GM19351 (cell line): ENCODE measurements around the gene GZMM.

Source experiments
- ATAC-seq: cut with Tn5 transposase; IDR thresholded peaks from one replicate; pipeline ENCODE4 v1.9.1; 2021; ENCODE audit warnings: mild to moderate bottlenecking, moderate library complexity; ENCODE audit not compliant: unreplicated experiment

GZMM gene

GRCh38 chr19:533364-534058 is 10.3 kb upstream of the GZMM start:
- ATAC-seq = no peak

- ATAC-seq = no peak
Observed at GRCh38 chr19:534088-534487, 9.8 kb upstream of the GZMM start.

DNA sequence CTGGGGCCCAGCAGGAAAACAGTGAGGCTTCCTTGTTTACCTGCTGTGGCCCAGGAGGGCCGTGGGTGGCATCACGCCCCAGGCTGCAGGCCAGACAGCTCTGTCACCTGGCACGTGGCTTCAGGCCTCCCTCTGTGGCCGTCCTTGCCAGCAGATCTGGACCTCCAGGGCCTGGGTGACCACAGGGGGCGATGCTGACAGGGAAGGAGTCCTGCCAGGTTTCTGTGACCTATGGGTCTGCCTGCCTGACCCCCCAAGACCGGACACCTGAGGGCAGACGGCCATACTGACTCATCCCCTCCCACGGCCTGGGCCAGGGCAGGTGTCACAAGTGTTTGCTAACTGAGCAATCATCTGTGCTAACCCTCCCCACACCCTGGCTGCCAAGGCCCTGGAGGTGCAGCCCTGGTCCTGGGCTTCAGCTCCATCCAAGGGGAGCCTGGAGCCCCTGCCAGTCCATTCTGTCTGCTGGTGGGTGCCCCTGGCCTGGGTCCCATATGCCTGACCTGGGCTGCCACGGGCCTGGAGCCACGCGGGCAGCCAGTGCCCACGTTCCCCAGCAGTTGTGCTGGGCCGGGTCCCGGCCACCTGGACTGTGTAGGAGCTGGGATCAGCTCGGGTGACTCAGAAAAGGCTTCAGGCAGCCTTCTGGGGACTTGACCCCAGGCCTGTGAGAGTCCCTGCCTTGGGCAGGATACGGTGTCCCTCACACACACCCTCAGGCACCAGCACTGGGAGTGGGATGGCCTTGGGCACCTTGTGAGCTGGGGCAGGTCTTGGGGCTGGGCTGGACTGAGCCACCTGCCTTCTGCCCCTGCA is 8.6 kb upstream of the GZMM start:
- no peak for ATAC-seq

- no peak for ATAC-seq
Observed at GRCh38 chr19:536031-536880, 7.6 kb upstream of the GZMM start.

DNA sequence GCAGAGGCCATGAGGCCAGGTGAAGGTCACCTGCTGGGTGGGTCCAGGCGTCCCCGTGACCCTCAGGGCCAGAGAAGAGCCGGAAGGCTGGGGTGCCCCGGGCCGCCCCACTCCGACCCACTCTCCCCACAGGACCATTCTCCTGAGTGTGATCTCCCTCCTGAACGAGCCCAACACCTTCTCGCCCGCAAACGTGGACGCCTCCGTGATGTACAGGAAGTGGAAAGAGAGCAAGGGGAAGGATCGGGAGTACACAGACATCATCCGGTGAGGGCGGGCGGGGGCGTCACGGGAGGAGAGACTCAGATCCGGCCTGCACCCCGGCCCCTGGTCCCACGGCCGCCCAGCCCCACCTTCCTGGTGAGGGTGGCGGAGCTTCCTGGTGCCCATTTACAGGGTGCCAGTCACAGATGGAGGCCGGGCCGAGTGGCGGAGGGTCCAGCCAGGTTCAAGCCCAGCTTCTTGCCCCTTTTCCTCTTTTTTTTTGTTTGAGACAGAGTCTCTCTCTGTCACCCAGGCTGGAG is 6.9 kb upstream of the GZMM start:
- ATAC-seq = no peak

- no peak for ATAC-seq
Observed at GRCh38 chr19:538641-539428, 5.0 kb upstream of the GZMM start.

- no peak for ATAC-seq
Observed at GRCh38 chr19:539429-540030, 4.3 kb upstream of the GZMM start.

GRCh38 chr19:540867-541637 is 2.8 kb upstream of the GZMM start:
- no peak for ATAC-seq

GRCh38 chr19:541699-542098 is 2.2 kb upstream of the GZMM start:
- ATAC-seq = no peak

GRCh38 chr19:542173-542866 is 1.5 kb upstream of the GZMM start:
- ATAC-seq = no peak

DNA sequence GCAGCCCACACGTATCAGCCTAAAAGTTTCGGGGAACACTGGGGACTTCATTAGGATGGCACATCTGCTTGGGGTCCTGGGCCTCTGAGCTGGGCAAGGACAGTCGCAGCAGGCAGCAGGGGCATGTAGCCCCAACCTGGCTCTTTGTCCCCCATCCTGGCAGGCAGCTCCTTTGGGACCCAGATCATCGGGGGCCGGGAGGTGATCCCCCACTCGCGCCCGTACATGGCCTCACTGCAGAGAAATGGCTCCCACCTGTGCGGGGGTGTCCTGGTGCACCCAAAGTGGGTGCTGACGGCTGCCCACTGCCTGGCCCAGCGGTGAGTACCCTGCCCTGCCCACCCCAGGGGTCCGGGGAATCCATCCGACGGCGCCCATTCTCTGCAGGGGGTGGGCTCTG is 3.3 kb downstream of the GZMM start:
- no peak for ATAC-seq

DNA sequence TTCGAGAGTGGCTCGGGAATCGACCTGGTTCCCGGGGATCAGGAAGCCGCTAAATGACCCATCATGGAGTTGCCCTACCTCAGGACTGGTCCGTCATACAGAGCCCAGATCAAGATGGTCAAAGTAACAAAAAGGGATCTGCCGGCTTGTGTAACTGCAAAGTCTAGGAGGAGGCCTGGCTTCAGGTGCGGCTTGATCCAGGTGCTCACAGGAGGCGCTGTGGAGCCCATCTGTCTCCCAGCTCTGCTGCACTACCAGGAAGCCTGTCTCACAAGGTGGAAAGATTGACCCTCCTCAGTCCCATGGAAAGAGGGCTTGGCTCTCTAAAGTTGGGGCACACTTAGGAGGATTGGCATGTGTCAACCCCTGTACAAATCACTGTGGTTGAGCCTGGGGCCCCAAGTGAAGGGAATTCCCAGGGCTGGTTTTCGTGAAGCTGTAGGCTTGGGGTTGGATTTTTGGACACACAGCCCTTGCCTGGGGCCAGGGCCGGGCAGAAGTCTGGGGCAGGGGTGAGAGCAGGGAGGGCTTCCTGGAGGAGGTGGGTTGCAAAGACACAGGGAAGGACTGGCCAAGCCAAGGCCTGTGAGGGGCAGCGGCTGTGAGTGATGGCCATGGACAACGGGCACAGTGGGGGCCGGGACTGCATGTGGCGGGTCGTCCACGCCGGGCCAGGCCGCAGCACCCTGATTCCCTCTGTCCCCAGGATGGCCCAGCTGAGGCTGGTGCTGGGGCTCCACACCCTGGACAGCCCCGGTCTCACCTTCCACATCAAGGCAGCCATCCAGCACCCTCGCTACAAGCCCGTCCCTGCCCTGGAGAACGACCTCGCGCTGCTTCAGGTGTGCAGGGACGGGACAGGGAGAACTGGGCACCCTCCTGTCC is 4.2 kb downstream of the GZMM start:
- ATAC-seq = no peak

DNA sequence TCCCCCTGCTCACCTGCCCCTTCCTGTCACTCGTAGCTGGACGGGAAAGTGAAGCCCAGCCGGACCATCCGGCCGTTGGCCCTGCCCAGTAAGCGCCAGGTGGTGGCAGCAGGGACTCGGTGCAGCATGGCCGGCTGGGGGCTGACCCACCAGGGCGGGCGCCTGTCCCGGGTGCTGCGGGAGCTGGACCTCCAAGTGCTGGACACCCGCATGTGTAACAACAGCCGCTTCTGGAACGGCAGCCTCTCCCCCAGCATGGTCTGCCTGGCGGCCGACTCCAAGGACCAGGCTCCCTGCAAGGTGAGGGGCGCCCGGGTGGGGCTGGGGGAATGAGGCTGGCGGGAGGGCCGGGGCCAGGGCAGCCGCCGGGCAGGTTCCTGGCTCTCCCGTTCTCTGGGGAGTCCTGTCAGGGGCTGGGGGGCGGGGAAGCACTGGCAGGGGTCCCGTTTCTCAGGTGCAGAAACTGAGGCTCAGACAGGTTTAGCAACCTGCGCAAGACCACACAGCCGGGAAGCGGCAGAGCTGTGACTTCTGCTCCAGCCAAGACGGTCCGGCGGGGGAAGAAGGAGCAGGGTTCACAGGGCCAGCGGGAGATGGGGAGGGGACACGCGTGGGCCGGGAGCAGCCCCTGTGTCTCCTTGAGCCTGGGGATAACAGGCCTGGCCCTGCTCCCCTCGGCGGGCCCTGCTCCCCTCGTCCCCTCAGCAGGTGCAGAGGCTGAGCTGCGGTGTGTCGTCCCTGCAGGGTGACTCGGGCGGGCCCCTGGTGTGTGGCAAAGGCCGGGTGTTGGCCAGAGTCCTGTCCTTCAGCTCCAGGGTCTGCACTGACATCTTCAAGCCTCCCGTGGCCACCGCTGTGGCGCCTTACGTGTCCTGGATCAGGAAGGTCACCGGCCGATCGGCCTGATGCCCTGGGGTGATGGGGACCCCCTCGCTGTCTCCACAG is 5.3 kb downstream of the GZMM start:
- ATAC-seq = no peak

DNA sequence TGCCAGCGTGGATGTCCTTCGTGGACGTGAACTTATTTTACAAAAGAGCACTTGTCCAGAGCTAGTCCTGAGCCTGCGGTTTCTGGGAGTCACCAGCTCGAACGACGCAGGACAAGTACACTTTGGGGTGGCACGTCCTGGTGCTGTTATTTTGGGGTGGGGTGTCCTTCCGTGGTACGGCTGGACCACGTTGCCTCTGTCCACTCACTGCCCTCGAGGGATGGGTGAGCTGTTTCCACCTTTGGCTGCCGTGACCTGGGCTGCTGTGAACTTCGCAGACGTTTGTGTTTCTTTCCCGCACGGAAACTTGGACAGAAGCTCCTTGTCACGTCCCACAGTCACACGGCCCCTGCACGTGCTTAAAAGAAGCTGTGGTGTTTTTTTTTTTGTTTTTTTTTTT is 11.0 kb downstream of the GZMM start:
- no peak for ATAC-seq

- no peak for ATAC-seq
Observed at GRCh38 chr19:555474-555808, 11.6 kb downstream of the GZMM start.

DNA sequence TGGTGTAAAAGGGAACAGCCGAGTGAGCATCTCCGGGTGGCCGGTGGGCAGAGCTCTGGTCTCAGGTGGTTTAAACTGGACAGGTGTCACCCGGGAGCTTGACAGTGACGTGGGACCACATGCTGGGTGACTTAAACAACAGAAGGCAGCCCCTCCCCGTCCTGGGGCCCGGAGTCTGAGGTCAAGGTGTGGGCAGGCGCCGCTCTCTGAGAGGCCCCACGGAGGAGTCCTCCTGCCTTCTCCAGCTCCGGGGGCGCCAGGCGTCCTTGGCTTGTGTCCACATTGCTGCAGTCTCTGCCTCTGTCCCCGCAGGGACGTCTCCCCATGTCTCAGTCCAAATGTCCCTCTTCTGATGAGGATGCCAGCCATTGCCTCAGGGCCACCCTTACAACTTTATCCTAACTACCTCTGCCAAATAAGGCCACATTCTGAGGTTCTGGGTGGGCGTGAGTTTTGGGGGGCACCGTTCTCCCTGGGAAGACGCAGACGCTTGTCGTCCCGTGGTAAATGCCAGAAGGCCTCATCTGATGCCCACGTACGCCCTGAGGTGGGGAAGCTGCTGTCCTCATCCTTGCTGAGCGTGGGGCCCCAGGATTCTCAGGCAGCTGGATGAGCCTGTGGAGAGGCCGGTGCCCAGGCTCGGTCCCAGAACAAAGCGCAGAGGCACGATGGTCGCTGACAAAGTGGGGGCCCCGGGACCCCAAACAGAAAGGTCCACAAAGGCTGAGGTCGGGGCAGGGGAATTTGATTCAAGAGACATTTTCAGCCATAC is 12.9 kb downstream of the GZMM start:
- no peak for ATAC-seq
